ENCODE results near the gene SPNS3. TPM values are rescaled to one million over a fixed set of nuclear protein-coding genes. Genes with fewer than 3 reads are reported as not detected.

Gene SPNS3
- polyA plus RNA-seq, 1 donor (not counting 4 experiments of a cell fraction or from before 2014, with no cell fraction given) = not detected

DNA sequence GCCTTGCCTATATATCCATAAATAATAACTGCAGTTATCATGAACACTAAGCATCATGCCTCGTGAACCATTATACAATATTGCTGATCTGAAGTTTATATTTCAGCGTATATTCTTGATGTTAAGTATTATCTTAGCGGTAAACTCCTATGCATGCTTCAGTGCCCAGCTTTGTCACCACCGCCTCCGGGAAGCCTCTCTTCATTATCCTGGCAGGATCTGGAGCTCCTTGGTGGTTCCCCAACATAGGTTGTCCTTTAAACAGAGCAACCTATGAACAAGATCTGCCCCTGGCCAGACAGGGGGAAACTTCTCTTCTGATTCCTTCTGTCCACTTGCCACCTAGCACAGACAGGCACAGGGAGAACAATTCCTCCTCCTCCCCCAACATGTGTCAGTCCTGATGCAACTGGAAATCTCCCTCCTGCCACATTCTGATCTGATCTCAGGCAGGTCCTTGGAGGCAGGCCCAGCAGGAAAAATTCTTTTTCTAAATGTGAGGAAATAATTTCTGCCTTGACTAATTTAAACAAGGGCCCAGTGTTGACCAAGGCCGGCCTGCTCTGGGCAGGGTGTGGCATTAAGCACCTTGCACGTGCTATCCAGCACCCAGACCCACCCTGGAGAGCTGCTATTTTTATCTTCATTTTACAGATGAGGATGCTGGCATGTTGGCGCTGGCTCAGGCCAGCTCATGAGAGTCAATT, 87.3 kb downstream of the SPNS3 start:
- H3K36me3 ChIP-seq (ENCODE audit: control insufficient read depth in 2 of 2, extremely low read depth in 1 of 2, insufficient read depth in 2 of 2, low read length in 2 of 2) = no peaks in the 10 kb centered on the region
- no peak overlapping the region for H2AFZ ChIP-seq (ENCODE audit: control insufficient read depth, low read length)
- H3K4me3 ChIP-seq (ENCODE audit: control insufficient read depth in 2 of 3, extremely low read depth in 1 of 3, insufficient read depth in 2 of 3, low read depth in 1 of 3, low read length in 3 of 3) = no peak overlapping the region
- peak; percentile 88 for FAIRE-seq
- dilution Hi-C loops (cut with MboI; ENCODE audit: extremely low pct_ligation_motif_present, low sequenced_read_pairs) = no loop called here
- H3K9me1 ChIP-seq (ENCODE audit: control insufficient read depth, extremely low read depth, insufficient read depth, low read length) = no peaks in the 10 kb centered on the region
- TF ChIP-seq EZH2 (IDR thresholded peaks at IDR 0.05; ENCODE audit: low read length) = no peak
- TF ChIP-seq, protein P1, sequence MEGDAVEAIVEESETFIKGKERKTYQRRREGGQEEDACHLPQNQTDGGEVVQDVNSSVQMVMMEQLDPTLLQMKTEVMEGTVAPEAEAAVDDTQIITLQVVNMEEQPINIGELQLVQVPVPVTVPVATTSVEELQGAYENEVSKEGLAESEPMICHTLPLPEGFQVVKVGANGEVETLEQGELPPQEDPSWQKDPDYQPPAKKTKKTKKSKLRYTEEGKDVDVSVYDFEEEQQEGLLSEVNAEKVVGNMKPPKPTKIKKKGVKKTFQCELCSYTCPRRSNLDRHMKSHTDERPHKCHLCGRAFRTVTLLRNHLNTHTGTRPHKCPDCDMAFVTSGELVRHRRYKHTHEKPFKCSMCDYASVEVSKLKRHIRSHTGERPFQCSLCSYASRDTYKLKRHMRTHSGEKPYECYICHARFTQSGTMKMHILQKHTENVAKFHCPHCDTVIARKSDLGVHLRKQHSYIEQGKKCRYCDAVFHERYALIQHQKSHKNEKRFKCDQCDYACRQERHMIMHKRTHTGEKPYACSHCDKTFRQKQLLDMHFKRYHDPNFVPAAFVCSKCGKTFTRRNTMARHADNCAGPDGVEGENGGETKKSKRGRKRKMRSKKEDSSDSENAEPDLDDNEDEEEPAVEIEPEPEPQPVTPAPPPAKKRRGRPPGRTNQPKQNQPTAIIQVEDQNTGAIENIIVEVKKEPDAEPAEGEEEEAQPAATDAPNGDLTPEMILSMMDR (optimal IDR thresholded peaks at IDR 0.05 in 1 of 3, IDR thresholded peaks at IDR 0.05 in 1 of 3, conservative IDR thresholded peaks at IDR 0.05 in 1 of 3; ENCODE audit: extremely low read depth in 1 of 3, insufficient read depth in 2 of 3, low read length in 3 of 3) = no peak
- H3K4me2 ChIP-seq (ENCODE audit: control insufficient read depth, extremely low read depth, insufficient read depth, low read depth, low read length) = peak overlapping the region; percentile 25
- peak overlapping the region; percentile 16 for H3K9ac ChIP-seq (ENCODE audit: control insufficient read depth, extremely low read depth, insufficient read depth, low read length)
- H3K9me3 ChIP-seq (ENCODE audit: control insufficient read depth, low read depth, low read length) = no peaks in the 10 kb centered on the region
- H3K79me2 ChIP-seq (ENCODE audit: control insufficient read depth, insufficient read depth, low read length) = no peaks in the 10 kb centered on the region
- H3K27ac ChIP-seq (ENCODE audit: control insufficient read depth, insufficient read depth, low read length) = peak overlapping the region; percentile 2
- peaks cover 4% of the 10 kb centered on the region for H3K27me3 ChIP-seq (ENCODE audit: control insufficient read depth, extremely low read depth, insufficient read depth, low read length)
- DNase-seq (ENCODE audit: low read depth, low spot score) = peak; percentile 41
- H3K4me1 ChIP-seq (ENCODE audit: control insufficient read depth, extremely low read depth, insufficient read depth, low read length) = peaks cover 12% of the 10 kb centered on the region
- H4K20me1 ChIP-seq (ENCODE audit: control insufficient read depth, extremely low read depth, insufficient read depth, low read length) = no peaks in the 10 kb centered on the region

DNA sequence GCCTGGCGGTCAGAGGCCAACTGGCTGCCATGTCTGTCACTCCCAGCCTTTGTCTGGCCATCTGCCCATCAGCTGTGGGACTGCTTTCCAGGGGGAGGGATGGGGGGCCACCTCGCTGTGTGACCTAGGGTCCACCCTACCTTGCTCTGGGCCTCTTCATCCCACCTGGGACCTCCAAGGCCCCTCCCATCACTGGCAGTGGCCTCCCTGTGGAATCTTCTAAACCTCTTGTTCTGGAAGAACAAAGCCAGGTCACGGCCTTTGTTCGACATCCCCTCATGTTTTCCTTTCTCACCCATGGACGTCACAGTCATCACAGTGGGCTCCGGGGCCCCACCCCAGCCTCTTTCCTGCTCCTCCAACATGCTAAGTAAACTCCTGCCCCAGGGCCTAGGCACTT, 88.9 kb downstream of the SPNS3 start:
- Histone ChIP-seq H3K9ac (ENCODE audit: control insufficient read depth, extremely low read depth, insufficient read depth, low read length) (no peak overlapping the region), H3K4me3 (ENCODE audit: control insufficient read depth in 2 of 3, extremely low read depth in 1 of 3, insufficient read depth in 2 of 3, low read depth in 1 of 3, low read length in 3 of 3) (no peak overlapping the region), H2AFZ (ENCODE audit: control insufficient read depth, low read length) (no peak overlapping the region), H3K9me1 (ENCODE audit: control insufficient read depth, extremely low read depth, insufficient read depth, low read length) (no peaks in the 10 kb centered on the region), H3K79me2 (ENCODE audit: control insufficient read depth, insufficient read depth, low read length) (no peaks in the 10 kb centered on the region), H3K4me1 (ENCODE audit: control insufficient read depth, extremely low read depth, insufficient read depth, low read length) (peaks cover 12% of the 10 kb centered on the region), H3K36me3 (ENCODE audit: control insufficient read depth in 2 of 2, extremely low read depth in 1 of 2, insufficient read depth in 2 of 2, low read length in 2 of 2) (no peaks in the 10 kb centered on the region), H3K4me2 (ENCODE audit: control insufficient read depth, extremely low read depth, insufficient read depth, low read depth, low read length) (no peak overlapping the region), H4K20me1 (ENCODE audit: control insufficient read depth, extremely low read depth, insufficient read depth, low read length) (no peaks in the 10 kb centered on the region), H3K27me3 (ENCODE audit: control insufficient read depth, extremely low read depth, insufficient read depth, low read length) (peaks cover 6% of the 10 kb centered on the region), H3K9me3 (ENCODE audit: control insufficient read depth, low read depth, low read length) (no peaks in the 10 kb centered on the region), H3K27ac (ENCODE audit: control insufficient read depth, insufficient read depth, low read length) (no peak overlapping the region)
- no peak for TF ChIP-seq EZH2 (IDR thresholded peaks at IDR 0.05; ENCODE audit: low read length)
- TF ChIP-seq, protein P1 (optimal IDR thresholded peaks at IDR 0.05 in 1 of 3, IDR thresholded peaks at IDR 0.05 in 1 of 3, conservative IDR thresholded peaks at IDR 0.05 in 1 of 3; ENCODE audit: extremely low read depth in 1 of 3, insufficient read depth in 2 of 3, low read length in 3 of 3) = no peak
- FAIRE-seq = no peak
- DNase-seq (ENCODE audit: low read depth, low spot score) = no peak
- dilution Hi-C loops (cut with MboI; ENCODE audit: extremely low pct_ligation_motif_present, low sequenced_read_pairs) = no loop called here
